Measurements from ENCODE around the gene AXDND1.

DNA sequence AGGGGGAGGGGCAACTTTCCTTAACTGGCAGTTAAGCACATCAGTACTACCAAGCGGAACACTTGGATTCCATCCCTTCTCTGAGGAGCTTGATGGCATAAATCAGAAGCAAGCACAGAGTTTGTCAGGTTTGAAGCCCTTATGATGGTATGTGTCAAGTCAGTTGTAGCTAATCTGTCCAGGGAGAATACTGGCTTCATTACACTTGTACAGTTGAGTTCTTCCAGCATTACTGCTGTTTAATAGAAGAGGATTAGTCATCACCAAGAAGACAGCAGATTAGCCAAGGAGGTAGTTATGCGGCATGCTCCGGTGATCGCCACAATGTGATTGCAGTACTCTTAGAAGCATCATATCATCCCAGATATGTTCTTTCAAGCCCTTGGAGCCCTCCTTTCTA is 223.7 kb downstream of the AXDND1 start:
- TF ChIP-seq EZH2 (IDR thresholded peaks at IDR 0.05; ENCODE audit: borderline replicate concordance, low read depth, low read length, severe bottlenecking): no peak
- TF ChIP-seq, protein P1, sequence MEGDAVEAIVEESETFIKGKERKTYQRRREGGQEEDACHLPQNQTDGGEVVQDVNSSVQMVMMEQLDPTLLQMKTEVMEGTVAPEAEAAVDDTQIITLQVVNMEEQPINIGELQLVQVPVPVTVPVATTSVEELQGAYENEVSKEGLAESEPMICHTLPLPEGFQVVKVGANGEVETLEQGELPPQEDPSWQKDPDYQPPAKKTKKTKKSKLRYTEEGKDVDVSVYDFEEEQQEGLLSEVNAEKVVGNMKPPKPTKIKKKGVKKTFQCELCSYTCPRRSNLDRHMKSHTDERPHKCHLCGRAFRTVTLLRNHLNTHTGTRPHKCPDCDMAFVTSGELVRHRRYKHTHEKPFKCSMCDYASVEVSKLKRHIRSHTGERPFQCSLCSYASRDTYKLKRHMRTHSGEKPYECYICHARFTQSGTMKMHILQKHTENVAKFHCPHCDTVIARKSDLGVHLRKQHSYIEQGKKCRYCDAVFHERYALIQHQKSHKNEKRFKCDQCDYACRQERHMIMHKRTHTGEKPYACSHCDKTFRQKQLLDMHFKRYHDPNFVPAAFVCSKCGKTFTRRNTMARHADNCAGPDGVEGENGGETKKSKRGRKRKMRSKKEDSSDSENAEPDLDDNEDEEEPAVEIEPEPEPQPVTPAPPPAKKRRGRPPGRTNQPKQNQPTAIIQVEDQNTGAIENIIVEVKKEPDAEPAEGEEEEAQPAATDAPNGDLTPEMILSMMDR (IDR thresholded peaks at IDR 0.05; ENCODE audit: borderline replicate concordance, extremely low read depth, low read length, poor library complexity, severe bottlenecking): no peak

Data from DND-41 (cell line).